ENCODE data around the gene EHD1.

GRCh38 chr11:64921384-64921783 lies 43.0 kb upstream of the EHD1 start:
- TF ChIP-seq CTCF (IDR thresholded peaks at IDR 0.05; ENCODE audit: insufficient read depth, low read length, poor library complexity, severe bottlenecking) (no peak), EZH2phosphoT487 (conservative IDR thresholded peaks at IDR 0.05; ENCODE audit: low read length) (no peak)

Measured in SU-DHL-6 (cell line).